Peyer's patch (tissue), 4 donors: ENCODE results near the gene ITGA8.

Experiments used
- POLR2A ChIP-seq, 2 donors: fragments of 450-650 bp; IDR thresholded peaks; one replicate each; pipeline ENCODE4 v1.5.1; 2017; ENCODE audit warnings: antibody characterized with exemption in 2 of 2, mild to moderate bottlenecking in 2 of 2, moderate library complexity in 2 of 2
- TF ChIP-seq, protein P1 (sequence below), 6 experiments: fragments of 450-650 bp in 4 of 6; fragments of 200-600 bp in 2 of 6; sonication (generic) in 1 of 6; IDR thresholded peaks; one replicate each; pipeline ENCODE4 v1.5.1; 2017 to 2019; ENCODE audit warnings: antibody characterized with exemption in 6 of 6, mild to moderate bottlenecking in 3 of 6, moderate library complexity in 1 of 6

DNA sequence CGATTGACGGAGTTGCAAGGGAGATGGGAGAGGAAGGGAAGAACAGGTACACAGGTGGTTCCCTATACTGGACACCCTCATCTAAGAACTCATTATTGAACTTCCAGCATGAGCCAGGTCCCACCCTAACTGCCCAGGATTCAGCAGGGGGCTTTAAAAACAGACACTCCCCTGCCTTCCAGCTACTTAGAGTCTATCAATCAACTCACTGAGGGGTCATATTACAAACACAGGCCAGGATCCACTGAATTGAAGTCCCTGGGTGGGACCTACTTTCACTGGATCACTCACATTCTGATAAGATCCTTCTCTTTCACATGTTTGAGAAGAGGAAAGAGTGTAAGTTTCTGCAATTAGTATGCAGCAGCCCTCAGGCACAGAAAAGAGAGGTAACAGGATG, 92.8 kb downstream of the ITGA8 start:
- no peak for TF ChIP-seq POLR2A (IDR thresholded peaks at IDR 0.05)
- TF ChIP-seq, protein P1, sequence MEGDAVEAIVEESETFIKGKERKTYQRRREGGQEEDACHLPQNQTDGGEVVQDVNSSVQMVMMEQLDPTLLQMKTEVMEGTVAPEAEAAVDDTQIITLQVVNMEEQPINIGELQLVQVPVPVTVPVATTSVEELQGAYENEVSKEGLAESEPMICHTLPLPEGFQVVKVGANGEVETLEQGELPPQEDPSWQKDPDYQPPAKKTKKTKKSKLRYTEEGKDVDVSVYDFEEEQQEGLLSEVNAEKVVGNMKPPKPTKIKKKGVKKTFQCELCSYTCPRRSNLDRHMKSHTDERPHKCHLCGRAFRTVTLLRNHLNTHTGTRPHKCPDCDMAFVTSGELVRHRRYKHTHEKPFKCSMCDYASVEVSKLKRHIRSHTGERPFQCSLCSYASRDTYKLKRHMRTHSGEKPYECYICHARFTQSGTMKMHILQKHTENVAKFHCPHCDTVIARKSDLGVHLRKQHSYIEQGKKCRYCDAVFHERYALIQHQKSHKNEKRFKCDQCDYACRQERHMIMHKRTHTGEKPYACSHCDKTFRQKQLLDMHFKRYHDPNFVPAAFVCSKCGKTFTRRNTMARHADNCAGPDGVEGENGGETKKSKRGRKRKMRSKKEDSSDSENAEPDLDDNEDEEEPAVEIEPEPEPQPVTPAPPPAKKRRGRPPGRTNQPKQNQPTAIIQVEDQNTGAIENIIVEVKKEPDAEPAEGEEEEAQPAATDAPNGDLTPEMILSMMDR (IDR thresholded peaks at IDR 0.05), result no peak
